OCI-LY1 (cell line): ENCODE results near the gene SPATA1.
A peak's percentile ranks its signal among the peaks of the same experiment; 100 is the strongest.

Source experiments
- H2AFZ ChIP-seq: fragments of 200-600 bp; sonication (generic), shearing (Covaris generic); 2 replicates; pipeline ENCODE4 v1.6.0; 2014; ENCODE audit warnings: antibody characterized with exemption, mild to moderate bottlenecking, low read length
- H3F3A ChIP-seq: fragments of 200-600 bp; sonication (generic), shearing (Covaris generic); 2 replicates; pipeline ENCODE4 v1.6.0; 2014; ENCODE audit warnings: mild to moderate bottlenecking, antibody characterized with exemption, low read length, moderate library complexity; ENCODE audit not compliant: insufficient read depth
- H3K27ac ChIP-seq: fragments of 200-600 bp; sonication (generic); 2 replicates; pipeline ENCODE4 v1.5.1; 2014; ENCODE audit warnings: low read length, mixed run types, mild to moderate bottlenecking, low read depth; ENCODE audit not compliant: poor library complexity, severe bottlenecking
- H3K27me3 ChIP-seq: fragments of 200-600 bp; sonication (generic); 2 replicates; pipeline ENCODE4 v1.6.0; 2014; ENCODE audit warnings: antibody characterized with exemption, mild to moderate bottlenecking, low read length, moderate library complexity; ENCODE audit not compliant: insufficient read depth
- H3K36me3 ChIP-seq: fragments of 200-600 bp; sonication (generic); 2 replicates; pipeline ENCODE4 v1.6.1; 2014; ENCODE audit warnings: mild to moderate bottlenecking, antibody characterized with exemption, low read length, moderate library complexity, mixed read lengths; ENCODE audit not compliant: insufficient read depth
- H3K4me1 ChIP-seq: fragments of 200-600 bp; sonication (generic); 2 replicates; pipeline ENCODE4 v1.5.1; 2014; ENCODE audit warnings: mild to moderate bottlenecking, low read length, moderate library complexity; ENCODE audit not compliant: insufficient read depth, severe bottlenecking
- H3K4me2 ChIP-seq: fragments of 200-600 bp; sonication (generic), shearing (Covaris generic); 2 replicates; pipeline ENCODE4 v1.6.1; 2014; ENCODE audit warnings: low read length
- H3K4me3 ChIP-seq: fragments of 200-600 bp; sonication (generic); 2 replicates; pipeline ENCODE4 v1.5.1; 2014; ENCODE audit warnings: low read length, low read depth, mild to moderate bottlenecking, mixed read lengths; ENCODE audit not compliant: poor library complexity, severe bottlenecking
- H3K79me2 ChIP-seq: fragments of 200-600 bp; shearing (Covaris generic); 2 replicates; pipeline ENCODE4 v1.6.1; 2016; ENCODE audit warnings: mixed run types, low read length, mixed read lengths; ENCODE audit not compliant: insufficient read depth
- H3K9ac ChIP-seq: fragments of 200-600 bp; sonication (generic), shearing (Covaris generic); 2 replicates; pipeline ENCODE4 v1.6.1; 2014; ENCODE audit warnings: mild to moderate bottlenecking, low read length, mixed read lengths
- H3K9me2 ChIP-seq: fragments of 200-600 bp; sonication (generic), shearing (Covaris generic); 2 replicates; pipeline ENCODE4 v1.6.1; 2014; ENCODE audit warnings: low read depth, mild to moderate bottlenecking, low read length, mixed read lengths
- H3K9me3 ChIP-seq: fragments of 200-600 bp; shearing (Covaris generic); 2 replicates; pipeline ENCODE4 v1.6.1; 2014; ENCODE audit warnings: low read length, mixed read lengths
- H4K20me1 ChIP-seq: fragments of 200-600 bp; sonication (generic), shearing (Covaris generic); 2 replicates; pipeline ENCODE4 v1.6.0; 2016; ENCODE audit warnings: mild to moderate bottlenecking, low read length; ENCODE audit not compliant: insufficient read depth
- CTCF ChIP-seq: fragments of 200-600 bp; sonication (generic), shearing (Covaris generic); IDR thresholded peaks from 2 replicates; pipeline ENCODE4 v1.5.1; 2017; ENCODE audit warnings: mild to moderate bottlenecking, antibody characterized with exemption, low read length, moderate library complexity, mixed read lengths
- EZH2 ChIP-seq: fragments of 200-600 bp; sonication (generic), shearing (Covaris generic); IDR thresholded peaks from 2 replicates; pipeline ENCODE4 v1.8.0; 2017; ENCODE audit warnings: borderline replicate concordance, mixed run types, mild to moderate bottlenecking, antibody characterized with exemption, low read length, moderate library complexity, mixed read lengths

Gene SPATA1

GRCh38 chr1:84573967-84574842 lies 68.0 kb downstream of the SPATA1 start, which contains the start of gene CTBS:
Gene CTBS (minus strand): TSS chr1:84574440. CDS start chr1:84574415, 25 bp downstream.
- H3K9me3 ChIP-seq: 0 out of 2 replicates have a peak, but pooled peaks cover 2% of the 10 kb centered on the region
- H3K27me3 ChIP-seq: no peaks in the 10 kb centered on the region
- peak within 1 kb of the TSS; percentile 87; the same call in 1 of the 2 replicates for H2AFZ ChIP-seq
- TF ChIP-seq EZH2: no peak
- no peak for TF ChIP-seq CTCF
- H3F3A ChIP-seq: no peaks in the 10 kb centered on the region
- no peaks in the 10 kb centered on the region for H3K9me2 ChIP-seq
- H3K9ac ChIP-seq: peak within 1 kb of the TSS; percentile 85
- peaks cover 24% of the 10 kb centered on the region for H3K4me1 ChIP-seq
- no peaks in the 10 kb centered on the region for H3K79me2 ChIP-seq
- peaks cover 15% of the 10 kb centered on the region; the same call in 1 of the 2 replicates for H3K36me3 ChIP-seq
- no peaks in the 10 kb centered on the region for H4K20me1 ChIP-seq
- H3K27ac ChIP-seq: peak within 1 kb of the TSS; percentile 84
- peak within 1 kb of the TSS; percentile 92 for H3K4me2 ChIP-seq
- H3K4me3 ChIP-seq: peak within 1 kb of the TSS; percentile 74

DNA sequence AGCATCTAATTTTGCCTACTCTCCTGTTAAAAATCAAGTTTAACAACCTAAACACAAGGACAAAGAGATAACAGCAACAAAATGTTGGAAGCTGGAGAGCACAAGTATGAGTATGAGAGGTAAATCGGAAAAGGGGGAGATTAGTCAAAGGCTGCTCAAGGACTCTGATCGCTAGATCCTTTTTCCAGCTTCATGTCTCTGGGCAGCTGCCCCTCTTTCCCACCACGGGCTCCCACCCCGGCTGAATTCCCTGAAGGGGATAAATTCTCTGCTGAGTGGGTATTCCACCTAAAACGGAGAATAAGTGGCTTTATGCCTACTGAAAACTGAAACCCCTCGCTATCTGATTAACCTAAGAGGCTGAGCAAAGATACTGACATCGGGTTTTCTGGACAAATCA lies 68.8 kb downstream of the SPATA1 start:
- Histone ChIP-seq H2AFZ (peak overlapping the region; percentile 87; the same call in 1 of the 2 replicates), H3K9ac (peak overlapping the region; percentile 50), H3F3A (no peaks in the 10 kb centered on the region), H3K4me2 (peak overlapping the region; percentile 83), H4K20me1 (no peaks in the 10 kb centered on the region), H3K4me3 (peak overlapping the region; percentile 74), H3K36me3 (0 out of 2 replicates have a peak, but pooled peaks cover 11% of the 10 kb centered on the region), H3K27me3 (no peaks in the 10 kb centered on the region), H3K4me1 (peaks cover 24% of the 10 kb centered on the region), H3K79me2 (no peaks in the 10 kb centered on the region), H3K9me3 (0 out of 2 replicates have a peak, but pooled peaks cover 4% of the 10 kb centered on the region), H3K27ac (no peak overlapping the region), H3K9me2 (no peaks in the 10 kb centered on the region)
- TF ChIP-seq EZH2 (no peak), CTCF (no peak)

DNA sequence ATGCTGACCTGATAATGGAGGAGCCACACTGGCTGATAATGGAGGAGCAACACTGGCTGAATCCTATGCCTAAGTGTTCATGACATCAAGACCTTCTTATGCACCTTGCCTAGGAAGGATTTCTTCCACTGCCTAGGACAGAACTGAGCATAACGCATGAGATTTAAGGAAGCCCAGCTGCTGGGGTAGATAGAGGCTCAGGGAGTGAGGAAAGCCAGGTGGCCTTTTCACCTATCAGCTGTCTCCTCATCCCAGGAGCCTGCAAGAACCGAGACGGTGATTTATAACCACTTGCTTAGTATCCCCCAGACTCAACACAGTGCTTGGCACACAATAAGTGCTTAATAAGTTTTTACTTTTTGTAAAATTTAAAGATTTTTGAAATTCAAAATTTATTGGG lies 75.5 kb downstream of the SPATA1 start:
- TF ChIP-seq CTCF (no peak), EZH2 (no peak)

More for the DNA sequence above, 75.5 kb downstream of the SPATA1 start:
- Histone ChIP-seq H3K9ac (no peak overlapping the region), H3K4me2 (no peak overlapping the region), H2AFZ (no peak overlapping the region), H3K79me2 (no peaks in the 10 kb centered on the region), H3K27me3 (no peaks in the 10 kb centered on the region), H3K4me3 (no peak overlapping the region), H3K9me2 (no peaks in the 10 kb centered on the region), H3K4me1 (no peaks in the 10 kb centered on the region), H3K36me3 (no peaks in the 10 kb centered on the region; the same call in 1 of the 2 replicates), H3K9me3 (peaks cover 15% of the 10 kb centered on the region; the same call in 1 of the 2 replicates), H4K20me1 (no peaks in the 10 kb centered on the region), H3F3A (no peaks in the 10 kb centered on the region), H3K27ac (no peak overlapping the region)
